Frontal cortex (tissue), 4 donors: ENCODE results near the gene APBB1. TPM values are rescaled to one million over a fixed set of nuclear protein-coding genes. Genes with fewer than 3 reads are reported as not detected.

Source experiments
- DNase-seq, 2 donors: peaks; one replicate each; pipeline ENCODE4 v3.0.0; 2012; ENCODE audit warnings: low spot score in 2 of 2
- FAIRE-seq: peaks from 2 replicates; lab custom pipeline; 2012; peaks lifted over from hg19 to GRCh38; lab: Jason Lieb, UNC
- total RNA-seq: library from RNA; depleted of rRNA; stranded (reverse); fragments of >200 nt; gene quantifications from one replicate; pipeline ENCODE4 v1.2.3, GENCODE V29; 2014
- donor health status: control.
- donor health status: control.
- donor health status: control.

Gene APBB1
- total RNA-seq = 293 TPM

DNA sequence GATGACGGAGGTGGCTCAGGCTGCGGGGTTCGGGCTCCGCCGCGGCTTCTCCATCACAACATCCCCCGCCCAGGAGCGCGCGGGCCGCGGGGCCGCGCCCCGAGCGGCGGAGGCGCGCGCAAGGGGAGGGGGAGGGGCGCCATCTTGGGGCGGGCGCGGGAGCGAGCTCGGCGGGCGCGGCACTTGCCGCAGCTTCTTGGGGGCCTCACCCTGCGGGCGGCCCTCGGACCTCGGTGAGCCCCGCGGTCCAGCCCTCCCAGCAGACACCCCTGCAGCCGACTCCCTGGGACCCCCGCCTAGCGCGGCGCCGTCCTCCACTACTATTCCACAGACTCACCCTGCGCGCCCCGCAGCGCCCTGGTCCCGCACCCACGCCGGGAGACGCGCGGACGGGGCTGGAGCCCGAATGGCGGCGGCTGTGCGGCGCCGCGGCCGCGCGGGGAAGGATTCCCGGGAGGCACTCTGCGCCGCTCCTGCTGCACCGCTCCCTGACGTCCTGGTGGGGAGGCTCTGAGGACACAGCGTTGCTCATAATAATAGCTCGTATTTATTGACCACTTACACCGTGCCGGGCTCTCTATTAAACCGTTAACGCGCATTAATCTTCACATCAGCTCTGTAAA is at the start of gene APBB1:
TSS of gene APBB1 (minus strand) at position 86 of the 623 bp plus-strand sequence. CDS start 7,747 bp downstream, outside the sequence.
- DNase-seq = peak; percentile 86 to 88
- no peak for FAIRE-seq

DNA sequence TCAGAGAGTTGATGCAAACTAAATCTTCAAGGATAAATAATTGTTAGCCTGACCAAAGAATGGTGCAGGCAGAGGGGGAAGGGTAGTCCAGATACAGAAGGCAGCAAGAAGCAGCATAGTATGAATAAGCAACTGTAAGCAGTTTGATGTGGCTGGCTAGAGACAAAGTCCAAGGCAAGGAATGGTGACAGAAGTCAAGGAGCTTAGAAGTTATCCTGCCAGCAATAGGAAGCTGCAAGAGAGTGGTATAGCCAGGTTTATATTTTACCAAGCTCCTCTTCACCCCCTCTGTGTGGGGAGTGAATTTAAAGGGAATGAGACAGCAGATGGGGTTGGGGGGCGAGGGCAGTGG is 40.2 kb upstream of the APBB1 start:
- FAIRE-seq (no peak), DNase-seq (no peak)

DNA sequence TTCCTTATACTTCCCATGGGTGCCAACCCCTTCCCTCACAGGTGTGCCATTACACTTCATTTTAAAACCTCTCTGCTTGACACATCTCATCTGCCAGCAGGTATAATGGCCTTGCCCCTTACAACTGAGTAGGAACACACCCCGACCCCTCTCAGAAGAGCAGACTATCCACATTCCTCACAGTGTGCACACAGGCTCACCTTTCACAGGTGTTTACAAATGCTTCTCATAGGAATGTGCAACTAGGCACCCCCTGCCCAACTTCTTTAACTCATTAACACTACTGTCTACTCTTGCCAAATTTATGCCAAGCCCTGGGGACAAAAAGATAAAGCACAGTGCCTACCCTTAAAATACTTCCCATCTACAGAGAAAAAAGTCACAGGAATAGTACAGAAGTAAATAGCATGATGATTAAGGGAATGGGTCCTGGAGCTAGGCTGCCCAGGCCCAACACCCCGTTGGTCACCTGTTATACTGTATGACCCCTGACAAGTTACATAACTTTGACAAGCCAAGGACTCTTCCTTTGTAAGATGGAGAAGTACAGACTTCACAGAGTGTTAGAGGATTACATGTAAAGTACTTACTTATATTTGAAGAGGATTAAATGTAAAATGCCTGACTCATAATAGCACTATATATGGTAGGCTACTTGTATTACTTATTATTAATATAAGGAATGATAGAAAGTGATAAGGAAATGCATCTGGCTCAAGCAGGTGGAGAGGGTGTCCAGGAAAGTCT is 39.6 kb upstream of the APBB1 start:
- FAIRE-seq (no peak), DNase-seq (no peak)

DNA sequence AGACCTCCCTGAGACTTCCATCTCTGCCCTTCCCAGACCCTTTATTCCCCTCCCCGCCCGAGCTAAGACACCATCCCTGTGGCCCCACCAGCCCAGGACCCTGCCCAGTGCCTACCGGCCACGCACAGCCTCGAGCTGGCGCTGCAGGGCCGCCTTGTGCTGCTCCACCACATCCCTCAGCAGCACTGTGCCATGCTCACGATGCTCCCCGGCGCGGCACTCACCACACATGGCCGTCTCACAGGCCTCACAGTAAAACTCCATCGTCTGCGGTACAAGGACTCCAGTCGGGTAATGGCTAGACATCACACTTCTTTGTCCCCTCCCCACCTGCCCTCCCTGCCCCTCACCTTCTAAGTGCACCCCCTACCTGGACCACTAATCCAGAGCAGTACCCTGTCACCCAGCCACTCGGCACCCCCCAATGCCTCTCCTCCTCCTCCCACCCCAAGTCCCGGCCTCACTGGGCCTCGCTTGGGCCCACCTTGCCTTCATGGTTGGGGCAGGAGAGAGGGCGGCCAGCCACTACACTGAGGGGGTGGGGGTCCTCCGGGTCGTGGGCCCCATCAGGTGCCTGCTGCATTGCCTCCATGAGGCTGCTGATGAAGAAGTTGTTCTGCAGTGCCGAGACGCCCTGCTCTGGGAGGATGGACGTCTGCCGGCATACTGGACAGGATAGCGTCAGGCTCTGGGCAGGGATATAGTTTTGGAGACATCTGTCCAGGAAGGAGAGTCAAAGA is 38.9 kb upstream of the APBB1 start:
- FAIRE-seq = no peak

DNA sequence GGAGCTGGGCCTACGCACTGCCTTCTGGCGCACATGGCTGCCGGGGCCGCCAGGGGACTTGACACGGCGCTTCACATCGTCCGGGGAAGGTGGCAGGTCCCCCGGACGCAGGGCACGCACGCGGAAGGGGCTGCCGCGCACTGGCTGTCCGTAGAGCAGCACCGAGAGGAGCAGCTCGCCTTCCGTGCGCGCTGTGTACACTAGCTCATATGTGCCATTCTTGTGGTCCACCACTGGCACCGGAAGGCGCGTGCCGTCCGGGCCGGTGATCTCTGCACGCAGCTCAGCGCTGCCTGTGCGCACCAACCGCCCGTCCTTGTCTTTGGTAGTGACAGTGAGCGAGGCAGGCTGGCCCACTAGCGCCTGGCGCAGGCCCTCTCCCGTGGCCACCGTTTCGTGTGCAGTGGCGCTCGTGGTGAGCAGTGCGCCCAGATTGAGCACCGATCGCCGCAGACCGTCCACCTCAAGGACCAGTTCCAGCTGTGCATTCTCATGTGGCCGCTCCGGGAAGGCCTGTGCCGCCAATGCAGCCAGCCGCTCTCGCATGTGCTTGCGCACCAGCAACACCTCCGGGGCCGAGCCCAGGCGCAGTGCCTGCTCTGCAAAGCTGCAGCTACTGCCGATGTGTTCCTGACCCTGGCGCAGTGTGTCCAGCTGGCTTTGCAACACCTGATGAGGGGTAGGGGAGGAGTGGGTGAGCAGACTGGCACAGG is 37.6 kb upstream of the APBB1 start:
- DNase-seq (no peak), FAIRE-seq (no peak)

More for the DNA sequence above, 38.9 kb upstream of the APBB1 start:
- no peak for DNase-seq

DNA sequence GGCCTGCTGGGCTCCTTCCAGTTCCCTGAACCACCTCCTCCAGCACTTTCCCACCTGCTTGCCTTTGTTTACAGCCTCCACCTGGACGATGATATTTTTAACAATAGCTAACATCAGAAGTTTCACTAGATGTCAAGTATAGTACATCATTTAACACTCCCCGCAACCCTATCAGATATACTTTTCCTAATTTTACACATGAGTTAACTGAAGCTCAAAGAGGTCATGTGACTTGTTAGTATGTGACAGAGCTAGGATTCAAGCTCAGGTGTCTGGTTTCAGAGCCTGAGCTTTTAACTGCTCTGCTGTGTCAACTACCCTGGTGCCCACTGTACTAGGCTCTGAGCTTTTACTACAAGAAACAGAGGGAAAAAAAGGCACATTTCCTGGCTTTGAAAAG is 36.2 kb upstream of the APBB1 start:
- DNase-seq = no peak
- no peak for FAIRE-seq

DNA sequence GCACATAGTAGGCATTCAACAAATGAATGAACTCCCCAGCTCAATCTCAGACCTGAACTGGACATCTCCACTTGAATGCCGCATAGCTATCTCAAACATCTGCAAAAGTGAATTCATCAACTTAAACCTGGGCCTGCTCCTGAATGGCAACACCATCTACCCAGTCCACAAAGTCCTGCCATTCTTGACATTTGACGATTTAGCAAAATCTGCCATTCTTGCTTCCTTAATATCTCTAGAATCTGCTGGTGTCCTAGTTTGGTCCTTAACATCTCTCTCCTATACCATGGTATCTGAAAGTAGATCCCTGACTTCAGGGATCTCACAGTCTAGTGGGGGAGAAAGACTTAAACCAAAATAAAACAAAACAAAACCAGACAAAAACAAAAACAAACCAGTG is 34.3 kb upstream of the APBB1 start:
- FAIRE-seq (no peak), DNase-seq (no peak)

DNA sequence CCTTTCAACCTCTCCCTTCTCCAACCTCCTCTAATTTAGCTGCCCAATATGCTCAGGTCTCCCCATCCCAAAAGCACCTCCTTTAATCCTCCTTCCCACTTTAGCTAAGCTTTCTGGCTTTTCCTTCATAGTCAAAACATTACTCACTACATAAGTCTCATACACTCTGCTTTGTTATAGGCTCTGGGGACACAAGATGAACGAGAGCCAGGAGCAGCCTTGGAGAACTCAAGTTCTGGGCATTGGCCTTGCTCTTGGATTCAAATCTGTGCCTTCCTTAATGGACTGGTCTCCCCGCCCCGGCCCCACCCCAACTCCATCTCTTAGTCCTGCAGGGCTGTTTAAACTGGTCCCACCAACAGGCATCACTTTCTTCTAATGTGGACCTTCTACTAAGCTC is 33.3 kb upstream of the APBB1 start:
- FAIRE-seq = no peak
- no peak for DNase-seq

DNA sequence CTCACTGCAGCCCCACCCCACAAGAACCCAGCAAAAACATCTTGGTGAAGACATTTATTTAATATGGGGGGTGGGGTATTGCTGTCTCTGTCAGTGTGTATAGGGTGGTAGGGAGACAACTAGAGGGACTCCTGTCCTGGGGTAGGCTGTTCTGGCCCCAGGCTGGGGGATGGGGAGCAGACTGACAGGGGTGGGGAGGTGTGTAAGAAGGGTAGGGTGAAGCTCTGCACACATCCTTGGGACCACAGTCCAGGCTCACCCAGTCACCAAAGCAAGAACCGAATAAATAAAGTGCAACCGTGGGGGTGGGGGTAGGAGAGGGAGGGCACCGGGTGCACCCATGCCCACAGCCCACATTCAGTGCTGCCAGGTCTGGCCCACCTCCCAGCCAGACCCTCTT is 29.7 kb upstream of the APBB1 start:
- DNase-seq (no peak), FAIRE-seq (no peak)

DNA sequence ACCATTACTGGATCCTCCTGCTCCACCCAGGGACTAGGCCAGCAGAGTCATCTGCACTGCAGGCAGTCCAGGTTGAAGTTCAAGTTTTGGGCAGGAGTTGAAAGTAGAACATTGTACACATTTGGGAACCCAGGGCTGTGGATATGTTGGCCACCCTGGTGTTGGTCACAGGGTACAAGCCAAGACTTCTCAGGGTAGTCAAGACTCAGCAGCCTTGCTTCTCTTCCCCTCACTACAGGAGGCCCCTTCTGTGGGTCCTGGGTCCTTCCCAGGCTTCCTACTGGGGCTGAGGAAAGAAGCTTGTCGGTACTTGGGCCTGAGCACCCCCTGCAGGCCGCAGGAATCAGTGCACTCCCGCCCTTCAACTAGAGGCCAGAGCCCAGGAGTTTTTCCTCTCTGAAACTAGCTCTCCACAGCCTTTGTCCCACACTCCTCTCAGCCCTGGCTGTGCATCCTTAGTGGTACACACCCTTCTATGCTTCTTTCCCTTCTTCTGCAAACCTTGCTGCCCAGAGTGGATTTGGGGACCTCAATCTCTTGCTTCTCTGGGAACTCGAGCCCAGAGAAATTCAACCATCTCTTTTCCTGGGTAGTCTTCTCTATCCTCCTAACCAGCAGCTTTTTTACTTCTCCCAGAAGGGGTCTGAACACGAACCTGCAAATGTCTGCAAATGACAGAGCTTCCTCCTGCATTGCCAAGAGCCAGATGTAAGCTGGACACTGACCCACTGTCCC is 24.5 kb upstream of the APBB1 start:
- FAIRE-seq = no peak
- peak; percentile 59 to 71 for DNase-seq

DNA sequence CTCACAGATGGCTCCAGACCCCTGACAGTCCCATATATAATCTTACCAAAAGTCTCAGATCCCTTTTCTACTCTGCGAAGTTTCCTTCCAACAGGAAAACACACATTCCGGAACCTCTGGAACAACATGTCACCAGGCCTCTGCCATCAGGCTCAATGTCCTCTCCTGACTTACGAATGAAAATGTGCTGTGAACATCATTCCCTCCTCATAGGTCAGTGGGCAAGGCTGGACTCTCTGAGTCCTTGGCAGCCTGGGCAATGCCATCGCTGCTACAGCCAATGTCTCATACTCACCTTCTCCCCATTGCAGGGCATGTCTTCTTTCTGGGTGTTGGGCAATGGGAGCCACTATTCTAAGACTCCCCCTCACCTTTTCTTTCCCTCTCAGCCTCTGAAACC is 23.5 kb upstream of the APBB1 start:
- FAIRE-seq (no peak), DNase-seq (no peak)

DNA sequence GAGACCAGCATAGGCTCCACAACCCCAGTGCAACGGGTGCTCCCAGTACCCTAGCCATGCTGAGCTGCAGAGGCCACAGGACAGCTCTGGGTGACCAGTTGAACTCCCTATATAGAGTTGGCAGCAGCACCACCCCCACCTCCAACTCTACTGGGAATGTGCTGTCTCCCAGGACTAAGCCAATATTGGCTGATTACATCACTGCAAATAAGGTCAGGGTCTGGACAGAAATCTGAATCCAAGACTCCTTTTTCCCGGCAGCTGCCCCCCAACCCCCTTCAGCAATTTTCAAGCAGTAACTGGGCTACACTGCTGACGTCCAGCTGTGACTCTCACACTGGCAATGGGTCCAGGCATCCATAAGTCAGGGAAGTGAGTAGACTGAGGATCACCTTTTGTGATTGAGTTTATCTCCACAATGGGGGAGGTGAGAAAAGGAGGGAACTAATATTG is 22.0 kb upstream of the APBB1 start, which contains the start of gene HPX:
TSS of gene HPX (minus strand) at position 82 of the 453 bp plus-strand sequence. CDS start at position 58, 24 bp downstream.
- FAIRE-seq = no peak

DNA sequence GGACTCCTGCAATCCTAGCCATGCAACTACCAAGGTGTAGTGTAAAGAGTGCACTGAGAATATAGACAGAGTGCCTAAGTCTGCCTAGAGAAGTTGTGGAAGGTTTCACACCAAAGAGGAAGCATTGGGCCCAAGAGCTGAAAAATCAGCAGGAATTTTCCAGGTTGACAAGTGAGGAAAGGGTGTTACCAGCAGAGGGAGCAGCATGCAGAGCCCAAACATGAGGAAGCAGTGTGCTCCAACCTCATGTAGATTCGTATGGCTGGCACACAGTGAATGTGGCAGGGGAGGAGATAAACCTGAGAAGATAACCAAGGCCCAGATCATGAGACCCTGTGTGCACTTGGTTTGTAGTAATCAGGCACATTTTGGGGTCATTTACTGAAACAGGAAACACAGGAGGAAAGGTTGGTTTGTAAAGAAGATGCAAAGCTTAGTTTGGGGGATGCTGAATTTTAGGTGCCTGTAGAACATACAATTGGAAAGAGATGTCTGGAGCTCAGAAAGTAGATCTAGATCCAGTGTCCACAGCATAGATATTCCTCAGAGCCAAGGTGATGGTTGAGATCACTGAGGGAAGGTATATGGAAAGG is 20.2 kb upstream of the APBB1 start:
- DNase-seq (peak in 1 of 2 donors; percentile 44), FAIRE-seq (no peak)

More for the DNA sequence above, 22.0 kb upstream of the APBB1 start, which contains the start of gene HPX:
- DNase-seq = no peak

DNA sequence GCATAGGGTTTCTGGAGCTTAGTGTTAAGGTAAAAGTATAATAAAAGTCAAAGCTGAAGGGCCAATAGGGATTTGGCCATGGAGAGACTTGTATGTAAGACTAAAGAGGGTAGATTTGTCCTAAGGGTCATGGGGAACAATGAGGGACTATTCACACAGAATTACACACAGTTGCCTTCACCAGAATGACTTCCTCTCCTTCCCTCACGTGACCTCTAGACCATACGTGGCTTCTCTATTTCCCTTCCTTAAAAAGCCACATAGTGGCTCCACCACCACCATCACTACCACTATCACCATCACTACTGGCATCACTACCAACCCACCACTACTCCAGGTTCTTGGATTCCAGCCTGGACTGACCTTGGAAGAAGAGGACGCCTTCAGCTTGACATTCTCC is 19.1 kb upstream of the APBB1 start:
- no peak for FAIRE-seq

DNA sequence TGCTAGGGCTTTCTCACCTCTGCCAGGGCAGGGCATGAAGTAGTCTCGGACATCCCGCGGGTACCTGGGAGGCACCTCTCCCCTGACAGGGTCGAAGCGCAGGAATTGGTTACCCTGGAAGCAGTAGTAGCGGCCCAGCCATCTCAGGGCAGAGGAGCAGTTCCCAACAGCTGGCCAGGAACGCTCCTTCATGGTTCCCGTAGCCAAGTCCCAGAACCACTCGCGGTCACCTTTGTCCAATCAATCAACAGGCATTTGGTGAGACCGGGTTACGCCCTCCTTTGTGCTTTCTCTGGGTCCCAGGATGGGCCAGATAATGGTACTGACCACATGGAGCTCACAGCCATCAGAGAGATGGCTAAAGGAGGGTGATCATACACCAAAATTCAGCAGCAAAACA is 18.5 kb upstream of the APBB1 start:
- DNase-seq (no peak), FAIRE-seq (no peak)

More for the DNA sequence above, 19.1 kb upstream of the APBB1 start:
- no peak for DNase-seq

DNA sequence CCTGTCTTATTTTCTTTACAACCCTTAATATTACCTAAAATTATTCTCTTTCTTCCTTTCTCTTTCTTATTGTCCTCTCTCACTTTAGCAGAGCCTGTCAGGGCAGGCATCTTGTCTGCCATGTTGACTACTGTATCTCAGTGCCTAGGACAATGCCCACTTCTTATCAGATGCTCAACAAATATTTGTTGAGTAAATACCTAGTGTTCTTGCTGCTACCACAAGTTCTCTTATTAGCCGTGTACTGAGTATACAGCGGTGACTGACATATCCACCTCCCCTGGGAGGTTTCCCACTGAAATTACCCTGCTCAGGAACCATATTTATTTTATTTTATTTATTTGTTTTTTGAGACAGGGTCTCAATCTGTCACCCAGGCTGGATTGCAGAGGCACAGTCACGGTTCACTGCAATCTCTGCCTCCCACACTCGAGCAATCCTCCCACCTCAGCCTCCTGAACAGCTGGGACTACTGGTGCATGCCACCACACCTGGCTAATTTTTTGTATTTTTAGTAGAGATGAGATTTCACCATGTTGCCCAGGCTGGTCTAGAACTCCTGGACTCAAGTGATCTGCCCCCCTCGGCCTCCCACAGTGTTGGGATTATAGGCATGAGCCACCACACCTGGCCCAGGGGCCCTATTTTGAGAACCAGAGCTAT is 15.2 kb upstream of the APBB1 start:
- DNase-seq = no peak
- FAIRE-seq = no peak

DNA sequence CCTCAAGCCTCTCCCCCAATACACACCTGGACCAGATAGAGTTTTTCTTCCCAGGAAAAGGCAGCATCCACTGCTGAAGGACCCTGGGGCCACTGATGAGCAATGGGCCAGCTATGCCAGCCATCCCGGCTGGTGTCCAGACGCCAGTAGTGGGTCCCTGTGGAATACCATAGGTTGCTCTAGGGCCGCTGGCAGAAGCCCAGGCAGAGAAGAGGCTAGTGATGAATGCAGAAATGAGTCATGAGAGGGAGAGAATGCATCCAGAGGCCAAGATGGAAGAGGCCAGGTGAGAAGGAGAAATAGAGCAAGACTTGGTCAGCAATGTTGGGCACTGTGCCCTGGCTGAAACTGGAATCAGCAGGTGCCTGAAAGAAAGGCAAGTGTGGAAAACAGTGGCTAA is 13.0 kb upstream of the APBB1 start:
- FAIRE-seq (no peak), DNase-seq (no peak)

DNA sequence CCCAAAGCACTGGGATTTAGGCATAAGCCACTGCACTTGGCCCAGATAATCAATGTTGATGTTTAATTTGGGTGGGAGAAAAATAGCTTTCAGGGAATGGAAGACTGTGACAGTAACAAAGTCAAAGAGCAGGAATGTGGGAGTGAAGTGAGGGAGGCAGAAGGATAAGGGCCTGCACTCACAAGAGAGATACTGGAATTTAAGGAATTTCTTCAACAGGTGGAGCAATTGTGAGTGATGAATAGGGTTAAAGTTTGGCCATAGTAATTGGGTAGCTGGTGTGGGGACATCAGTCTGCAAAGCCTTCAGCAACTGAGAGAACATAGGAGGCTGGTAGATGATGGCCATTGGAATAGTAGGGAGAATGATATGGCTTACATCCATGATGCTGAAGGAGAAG is 8.6 kb upstream of the APBB1 start:
- no peak for FAIRE-seq
- DNase-seq = no peak

DNA sequence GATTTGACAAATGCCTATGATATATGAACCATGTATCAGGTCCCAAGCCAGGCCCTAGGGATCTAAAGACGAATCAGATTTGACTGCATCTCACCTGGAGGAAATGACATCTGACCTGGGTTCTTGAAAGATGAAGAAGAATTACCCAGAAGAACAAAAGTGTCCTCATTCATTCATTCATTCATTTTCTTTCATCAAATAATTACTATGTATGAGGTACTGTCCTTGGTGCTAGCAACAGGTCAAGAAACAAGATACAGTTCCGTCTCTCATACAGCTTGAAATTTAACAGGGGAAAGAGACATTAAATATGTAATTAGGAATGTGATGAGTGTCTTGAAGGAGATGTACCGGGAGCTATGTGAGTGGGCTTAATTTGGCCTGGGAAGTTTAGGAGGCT is 1.8 kb upstream of the APBB1 start:
- FAIRE-seq (no peak), DNase-seq (no peak)
